Liver (tissue), 9 donors: ENCODE results near the gene NKAIN2. TPM values are rescaled to one million over a fixed set of nuclear protein-coding genes. Genes with fewer than 3 reads are reported as not detected.

Experiments used
- DNase-seq: peaks from one replicate; pipeline ENCODE4 v3.0.0-alpha.2; 2017; ENCODE audit warnings: low spot score
- H3K27ac ChIP-seq, 2 donors: one replicate each; pipeline ENCODE4 v1.7.0; 2013; ENCODE audit warnings: inconsistent platforms in 2 of 2, low read length in 2 of 2, control low read depth in 1 of 2, low read depth in 1 of 2, mild to moderate bottlenecking in 1 of 2
- H3K27me3 ChIP-seq, 4 donors: one replicate each; pipeline versions ENCODE4 v1.6.1 to v1.7.0; 2013; ENCODE audit warnings: low read length in 3 of 4, inconsistent platforms in 1 of 4, mild to moderate bottlenecking in 1 of 4, moderate library complexity in 1 of 4; ENCODE audit not compliant: control insufficient read depth in 4 of 4, insufficient read depth in 4 of 4
- H3K36me3 ChIP-seq, 4 donors: one replicate each; pipeline versions ENCODE4 v1.6.1 to v1.7.0; 2013; ENCODE audit warnings: low read length in 3 of 4, mild to moderate bottlenecking in 3 of 4, low read depth in 1 of 4, moderate library complexity in 1 of 4; ENCODE audit not compliant: control insufficient read depth in 4 of 4, insufficient read depth in 3 of 4
- H3K4me1 ChIP-seq, 4 donors: one replicate each; pipeline versions ENCODE4 v1.6.1 to v1.7.0; 2013; ENCODE audit warnings: low read length in 3 of 4, mild to moderate bottlenecking in 3 of 4, moderate library complexity in 1 of 4; ENCODE audit not compliant: control insufficient read depth in 4 of 4, insufficient read depth in 4 of 4
- H3K4me3 ChIP-seq, 3 donors: one replicate each; pipeline versions ENCODE4 v1.6.1 to v1.7.0; 2013; ENCODE audit warnings: low read length in 3 of 3, control low read depth in 1 of 3, low read depth in 1 of 3, mild to moderate bottlenecking in 1 of 3
- H3K9ac ChIP-seq, 2 donors: one replicate each; pipeline ENCODE4 v1.7.0; 2013; ENCODE audit warnings: low read length in 2 of 2, mild to moderate bottlenecking in 2 of 2, moderate library complexity in 2 of 2, control low read depth in 1 of 2, low read depth in 1 of 2
- H3K9me3 ChIP-seq, 4 donors: one replicate each; pipeline versions ENCODE4 v1.6.1 to v1.7.0; 2013; ENCODE audit warnings: low read length in 3 of 4; ENCODE audit not compliant: control insufficient read depth in 4 of 4
- ATF3 ChIP-seq: IDR thresholded peaks from 2 replicates; pipeline ENCODE4 v1.6.1; 2016; ENCODE audit warnings: antibody characterized with exemption
- CTCF ChIP-seq: fragments of 150-350 bp; IDR thresholded peaks from 2 replicates; pipeline ENCODE4 v1.5.1; 2017; ENCODE audit warnings: improper control_type of control experiment, low read depth, low read length; ENCODE audit not compliant: missing input control
- EGR1 ChIP-seq, 2 donors: IDR thresholded peaks; 2 replicates each; pipeline ENCODE4 v1.6.1; 2016 to 2018; ENCODE audit warnings: antibody characterized with exemption in 2 of 2, low read depth in 2 of 2
- GABPA ChIP-seq, 2 donors: IDR thresholded peaks in 1 of 2; conservative IDR thresholded peaks in 1 of 2; 2 replicates each; pipeline ENCODE4 v1.6.1; 2016; ENCODE audit warnings: antibody characterized with exemption in 2 of 2, mild to moderate bottlenecking in 1 of 2, moderate library complexity in 1 of 2
- HNF4A ChIP-seq, 2 donors: conservative IDR thresholded peaks; 2 replicates each; pipeline ENCODE4 v1.6.1; 2016; ENCODE audit warnings: antibody characterized with exemption in 2 of 2, mild to moderate bottlenecking in 2 of 2
- HNF4G ChIP-seq: IDR thresholded peaks from 2 replicates; pipeline ENCODE4 v1.6.1; 2016; ENCODE audit warnings: antibody characterized with exemption
- JUND ChIP-seq, 2 donors: IDR thresholded peaks; 2 replicates each; pipeline ENCODE4 v1.6.1; 2016; ENCODE audit warnings: antibody characterized with exemption in 2 of 2
- MAX ChIP-seq: IDR thresholded peaks from 2 replicates; pipeline ENCODE4 v1.6.1; 2016; ENCODE audit warnings: antibody characterized with exemption
- NR2F2 ChIP-seq: IDR thresholded peaks from 2 replicates; pipeline ENCODE4 v1.6.1; 2016; ENCODE audit warnings: antibody characterized with exemption
- SP1 ChIP-seq: IDR thresholded peaks from 2 replicates; pipeline ENCODE4 v1.6.1; 2018; ENCODE audit warnings: antibody characterized with exemption, mild to moderate bottlenecking
- YY1 ChIP-seq: IDR thresholded peaks from 2 replicates; pipeline ENCODE4 v1.6.1; 2016; ENCODE audit warnings: antibody characterized with exemption, mild to moderate bottlenecking
- ZBTB33 ChIP-seq: IDR thresholded peaks from 2 replicates; pipeline ENCODE4 v1.6.1; 2016; ENCODE audit warnings: antibody characterized with exemption
- WGBS: extraction: QIAGEN DNeasy Blood & Tissue Kit; methylation state at CpG from one replicate; pipeline ENCODE4 v1.1.7; 2013; 5-methylcytosine and 5-hydroxymethylcytosine counted together
- polyA plus RNA-seq, 2 donors: library from polyadenylated mRNA; stranded (reverse) in 1 of 2; unstranded in 1 of 2; fragments of 200-250 nt in 1 of 2; fragments of >200 nt in 1 of 2; fragmentation: Nextera tagmentation in 1 of 2; extraction: Ambion mirVana in 1 of 2; gene quantifications; one replicate each; pipeline versions ENCODE4 v1.2.1 to v1.2.3, GENCODE V29; 2013 to 2015
- total RNA-seq, 2 donors: library from RNA; depleted of rRNA; stranded (reverse); fragments of >200 nt; gene quantifications; one replicate each; pipeline ENCODE4 v1.2.3, GENCODE V29; 2014
- donor health status: healthy.
- donor health status: healthy.
- donor health status: healthy.
- donor health status: healthy.
- donor health status: healthy.

Gene NKAIN2
- total and polyA plus RNA-seq, 4 donors: 0.05 to 0.14 TPM; not detected in 2

GRCh38 chr6:123850555-123850954, 46.9 kb downstream of the NKAIN2 start:
- H3K4me3 ChIP-seq: no peak overlapping the region
- peaks cover 0 to 3% (median 0%) of the 10 kb centered on the region in 4 donors for H3K9me3 ChIP-seq
- DNase-seq: no peak
- no peaks in the 10 kb centered on the region for H3K36me3 ChIP-seq
- H3K27ac ChIP-seq: no peak overlapping the region
- WGBS: 88% methylated on average over 4 of the region's 4 CpGs
- no peaks in the 10 kb centered on the region for H3K4me1 ChIP-seq
- H3K9ac ChIP-seq: no peak overlapping the region
- TF ChIP-seq JUND (IDR thresholded peaks at IDR 0.05): no peak
- TF ChIP-seq EGR1 (IDR thresholded peaks at IDR 0.05; ENCODE audit: low read depth in 2 of 2): no peak
- TF ChIP-seq ZBTB33: no peak
- no peak for TF ChIP-seq GABPA (IDR thresholded peaks at IDR 0.05 in 1 of 2, conservative IDR thresholded peaks at IDR 0.05 in 1 of 2)
- TF ChIP-seq SP1: no peak
- TF ChIP-seq HNF4G: no peak
- TF ChIP-seq MAX: no peak
- no peak for TF ChIP-seq ATF3
- no peaks in the 10 kb centered on the region for H3K27me3 ChIP-seq

GRCh38 chr6:123854201-123854600, 50.5 kb downstream of the NKAIN2 start:
- Histone ChIP-seq H3K9me3 (no peaks in the 10 kb centered on the region), H3K9ac (no peak overlapping the region), H3K27me3 (no peaks in the 10 kb centered on the region), H3K36me3 (no peaks in the 10 kb centered on the region), H3K4me1 (no peaks in the 10 kb centered on the region), H3K27ac (no peak overlapping the region), H3K4me3 (no peak overlapping the region)
- TF ChIP-seq JUND (IDR thresholded peaks at IDR 0.05) (no peak), ATF3 (no peak), CTCF (no peak), SP1 (no peak), ZBTB33 (no peak), NR2F2 (no peak), YY1 (no peak), HNF4A (conservative IDR thresholded peaks at IDR 0.05) (no peak)
- no peak for DNase-seq
- 66% methylated on average over 2 of the region's 2 CpGs for WGBS
